ENCODE measurements around the gene AGRN.
"Not testable (repeated sequence)": the region's sequence is repeated elsewhere in the genome, so short reads cannot be mapped to it uniquely, and the experiment has no call there.

AGRN gene

DNA sequence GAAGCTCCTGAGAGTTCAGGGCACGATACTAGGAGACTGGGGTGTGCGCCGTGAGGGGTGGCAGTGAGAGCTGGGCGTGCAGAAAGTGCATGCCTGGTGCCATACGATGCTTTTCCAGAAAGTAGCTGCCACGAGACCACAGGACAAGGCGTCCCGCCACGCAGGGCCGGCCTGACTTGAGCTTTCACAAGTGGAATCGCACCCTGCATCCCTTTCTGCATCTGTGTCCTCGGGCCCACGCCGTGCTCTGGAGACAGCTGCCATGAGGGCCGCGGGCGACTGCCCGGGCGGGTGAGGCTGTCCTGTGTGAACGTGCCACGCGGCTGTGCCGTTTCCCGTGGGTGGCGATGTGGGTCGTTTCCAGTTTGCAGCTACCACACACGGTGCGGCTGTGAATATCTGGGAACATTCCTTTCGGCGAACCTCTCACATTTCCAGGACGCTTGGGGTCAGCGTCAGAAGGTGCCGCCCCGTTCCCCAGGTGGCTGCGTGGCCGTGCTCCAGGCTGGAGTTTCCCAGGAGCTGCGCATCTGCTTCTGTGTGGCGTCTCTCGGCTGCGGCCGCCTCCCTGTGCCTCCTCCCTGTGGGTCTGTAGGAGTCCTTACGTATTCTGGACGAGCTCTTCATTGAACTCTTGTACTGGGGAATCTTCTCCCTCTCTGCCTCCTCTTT is 37.0 kb upstream of the AGRN start:
- DNase-seq = no peak

- DNase-seq = no peak
These were observed 36.0 kb upstream of the AGRN start for GRCh38 chr1:983798-984475.

GRCh38 chr1:984476-984814 is 35.5 kb upstream of the AGRN start:
- DNase-seq = no peak

GRCh38 chr1:985126-985525 is 34.8 kb upstream of the AGRN start:
- no peak for DNase-seq

DNA sequence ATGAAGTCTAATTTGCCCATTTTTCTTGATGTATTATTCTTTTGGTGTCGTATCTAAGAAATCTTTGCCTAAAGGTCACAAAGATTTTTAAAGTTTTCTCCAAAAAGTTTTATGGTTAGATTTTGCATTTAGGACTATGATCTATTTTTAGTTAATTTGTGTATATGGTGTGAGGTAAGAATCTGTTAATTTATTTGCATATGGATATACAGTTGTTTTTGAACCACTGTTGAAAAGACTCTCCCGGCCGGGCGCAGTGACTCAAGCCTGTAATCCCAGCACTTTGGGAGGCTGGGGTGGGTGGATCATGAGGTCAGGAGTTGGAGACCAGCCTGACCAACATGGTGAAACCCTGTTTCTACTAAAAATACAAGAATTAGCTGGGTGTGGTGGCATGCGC is 31.9 kb upstream of the AGRN start:
- not testable (repeated sequence) for DNase-seq

DNA sequence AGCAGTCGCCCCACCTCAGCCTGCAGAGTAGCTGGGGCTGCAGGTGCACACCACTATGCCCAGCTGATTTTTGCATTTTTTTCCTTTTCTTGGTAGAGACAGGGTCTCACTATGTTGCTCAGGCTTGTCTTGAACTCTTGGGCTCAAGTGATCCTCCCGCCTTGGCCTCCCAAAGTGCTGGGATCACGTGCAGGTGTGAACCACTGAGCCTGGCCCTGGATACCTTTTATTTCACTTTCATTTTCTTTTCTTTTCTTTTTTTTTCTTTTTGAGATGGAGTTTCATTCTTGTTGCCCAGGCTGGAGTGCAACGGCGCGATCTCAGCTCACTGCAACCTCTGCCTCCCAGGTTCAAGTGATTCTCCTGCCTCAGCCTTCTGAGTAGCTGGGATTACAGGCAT is 28.6 kb upstream of the AGRN start:
- DNase-seq = not testable (repeated sequence)

- no peak for DNase-seq
These were observed 28.0 kb upstream of the AGRN start for GRCh38 chr1:991895-992294.

GRCh38 chr1:992362-992761 is 27.6 kb upstream of the AGRN start:
- DNase-seq = no peak

- no peak for DNase-seq
These were observed 26.4 kb upstream of the AGRN start for GRCh38 chr1:993379-993995.

DNA sequence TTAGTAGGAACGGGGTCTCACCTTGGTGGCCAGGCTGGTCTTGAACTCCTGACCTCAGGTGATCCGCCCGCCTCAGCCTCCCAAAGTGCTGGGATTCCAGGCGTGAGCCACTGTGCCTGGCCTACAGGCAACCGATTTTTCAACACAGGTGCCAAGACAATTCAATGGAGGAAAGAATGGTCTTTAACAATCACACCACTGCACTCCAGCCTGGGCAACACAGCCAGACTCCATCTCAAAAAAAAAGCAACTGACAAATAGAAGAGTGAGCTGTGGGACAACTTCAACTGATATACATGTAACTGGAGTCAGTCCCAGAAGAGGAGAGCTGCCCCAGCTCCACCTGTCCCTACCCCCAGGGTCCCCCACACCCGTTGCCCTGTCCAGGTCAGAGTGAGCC is 25.4 kb upstream of the AGRN start:
- DNase-seq = not testable (repeated sequence)

GRCh38 chr1:995665-996633 is 24.0 kb upstream of the AGRN start:
- no peak for DNase-seq

DNA sequence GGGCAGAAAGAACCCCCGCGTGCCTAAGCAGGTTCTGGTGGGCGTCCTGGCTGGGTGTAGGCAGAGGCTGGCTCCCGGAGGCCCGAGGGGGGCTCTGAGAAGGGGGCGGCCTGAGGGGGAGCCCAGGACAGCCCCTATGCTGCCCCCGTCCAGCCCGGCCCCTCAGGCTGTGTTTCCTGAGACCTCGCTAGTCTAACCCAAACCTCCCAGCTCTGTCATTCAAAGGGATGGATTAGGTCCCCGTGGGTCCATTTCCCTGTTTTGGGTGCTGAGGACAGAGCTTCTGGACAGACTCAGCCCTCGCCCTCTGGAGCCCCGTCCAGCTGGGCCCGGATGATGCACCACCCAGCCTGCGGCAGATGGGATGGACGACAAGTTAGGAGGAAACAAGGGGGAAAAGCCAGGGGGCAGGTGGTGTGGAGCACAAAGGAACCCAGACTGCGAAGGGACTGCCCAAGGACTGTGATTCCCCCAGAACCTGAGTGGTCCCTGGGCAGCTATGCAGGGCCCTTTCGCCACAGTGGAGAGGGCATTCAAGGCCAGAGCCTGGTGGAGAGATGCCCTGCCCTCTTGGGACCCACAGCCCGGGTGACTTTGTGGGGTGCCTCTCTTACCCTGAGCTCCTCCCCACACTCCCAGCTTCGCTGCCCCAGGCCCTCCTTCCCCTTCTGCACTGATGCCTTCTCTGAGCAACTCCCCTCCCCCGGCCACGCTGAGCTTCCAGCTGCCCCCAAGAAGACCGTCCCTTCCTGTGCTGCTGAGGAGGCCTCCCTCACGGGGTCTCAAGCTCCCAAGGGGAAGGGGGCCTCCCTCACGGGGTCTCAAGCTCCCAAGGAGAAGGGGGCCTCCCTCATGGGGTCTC is 22.8 kb upstream of the AGRN start:
- DNase-seq = no peak

DNA sequence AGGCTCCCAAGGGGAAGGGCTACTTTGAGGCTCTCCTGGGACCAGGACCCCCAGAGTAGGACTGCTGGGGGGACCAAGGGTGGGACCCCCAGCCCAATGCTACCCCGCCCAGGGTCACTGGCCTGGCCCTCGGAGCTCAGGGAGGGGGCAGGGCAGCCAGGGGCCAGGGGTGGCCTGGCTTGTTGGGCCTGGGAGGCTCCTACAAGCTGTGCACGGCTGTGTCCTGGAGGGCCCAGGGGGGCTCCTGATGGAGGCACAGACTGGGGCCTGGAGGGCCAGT is 22.3 kb upstream of the AGRN start:
- DNase-seq = no peak

DNA sequence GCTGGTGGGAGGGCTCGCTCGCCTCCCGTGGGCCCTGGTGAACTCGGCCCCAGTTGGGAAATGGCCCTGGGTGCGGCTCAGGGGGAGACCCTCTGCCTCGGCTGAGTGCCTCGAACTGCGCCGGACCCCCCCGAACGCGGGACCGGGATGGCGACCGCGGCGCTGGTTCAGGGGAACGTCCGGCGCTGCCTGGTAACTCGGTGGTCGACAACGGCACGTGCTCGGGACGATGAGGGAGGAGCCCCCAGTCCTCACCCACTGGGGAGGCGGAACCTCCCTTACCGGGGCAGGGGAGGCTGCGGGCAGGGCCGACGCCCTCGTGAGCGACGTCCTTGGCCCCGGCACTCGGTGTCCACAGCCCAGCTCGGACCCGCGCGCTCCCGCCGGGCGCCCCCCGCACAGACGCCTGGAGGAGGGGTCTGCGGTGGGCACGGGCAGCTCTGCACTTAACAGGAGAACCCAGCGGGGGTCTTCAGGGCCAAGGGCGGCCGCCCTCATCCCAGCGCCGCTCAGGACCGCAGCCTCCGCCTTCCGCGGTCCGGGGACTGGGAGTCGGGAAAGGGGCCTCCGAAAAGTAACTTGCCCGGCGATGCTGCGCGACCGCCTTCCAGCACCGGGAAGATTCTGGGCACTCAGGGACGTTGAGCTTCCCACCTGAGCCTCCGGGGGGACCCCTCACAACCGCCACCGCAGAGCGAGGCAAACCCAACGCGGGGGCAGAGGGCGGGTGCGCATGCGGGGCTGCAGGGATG is 21.8 kb upstream of the AGRN start:
- DNase-seq = no peak

DNA sequence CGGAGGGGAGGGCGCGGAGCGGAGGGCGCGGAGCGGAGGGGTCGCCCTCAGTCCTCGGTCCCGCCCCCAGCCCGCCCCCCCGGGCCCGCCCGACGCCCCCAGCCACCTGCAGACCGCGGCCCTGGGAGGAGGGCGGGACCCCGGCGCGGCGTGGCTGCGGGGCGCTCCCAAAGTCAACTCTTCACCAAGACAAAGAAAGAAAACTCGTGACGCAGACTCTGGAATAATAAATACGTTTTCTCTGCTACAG is 21.2 kb upstream of the AGRN start:
- no peak for DNase-seq

DNA sequence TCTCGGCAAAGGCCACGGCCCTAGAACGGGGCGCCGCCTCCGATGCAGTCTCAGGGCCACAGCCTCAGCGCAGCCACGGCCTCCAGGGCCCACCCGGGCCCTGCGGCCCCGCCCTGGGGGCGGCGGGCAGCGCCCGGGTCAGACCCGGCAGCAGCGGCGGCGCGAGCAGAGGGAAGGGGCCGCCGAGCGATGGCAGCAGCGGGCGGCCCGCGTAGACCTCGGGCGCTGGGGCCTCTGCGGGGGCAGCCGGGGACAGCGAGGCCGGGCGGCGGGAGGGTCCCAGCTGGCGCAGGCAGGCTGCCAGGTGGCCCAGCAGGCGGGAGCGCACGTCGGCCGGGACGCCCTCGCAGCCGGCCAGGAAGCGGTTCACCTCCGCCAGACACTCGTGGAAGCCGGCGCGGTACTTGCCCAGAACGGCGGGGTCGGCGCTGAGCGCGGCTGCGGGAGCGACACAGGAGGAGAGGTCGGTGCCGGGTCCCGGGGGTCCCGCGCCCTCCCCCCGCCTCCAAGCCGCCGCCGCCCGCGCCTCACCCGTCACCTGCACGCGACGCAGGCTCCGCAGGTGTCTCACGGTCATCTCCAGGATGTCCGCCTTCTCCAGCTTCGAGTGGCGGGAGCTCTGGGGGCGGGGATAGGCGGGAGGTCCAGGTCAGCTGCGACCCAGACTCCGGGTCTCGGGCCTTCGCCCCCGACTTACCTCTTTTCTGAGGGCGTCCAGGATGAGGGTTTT is 20.8 kb upstream of the AGRN start:
- DNase-seq = no peak

DNA sequence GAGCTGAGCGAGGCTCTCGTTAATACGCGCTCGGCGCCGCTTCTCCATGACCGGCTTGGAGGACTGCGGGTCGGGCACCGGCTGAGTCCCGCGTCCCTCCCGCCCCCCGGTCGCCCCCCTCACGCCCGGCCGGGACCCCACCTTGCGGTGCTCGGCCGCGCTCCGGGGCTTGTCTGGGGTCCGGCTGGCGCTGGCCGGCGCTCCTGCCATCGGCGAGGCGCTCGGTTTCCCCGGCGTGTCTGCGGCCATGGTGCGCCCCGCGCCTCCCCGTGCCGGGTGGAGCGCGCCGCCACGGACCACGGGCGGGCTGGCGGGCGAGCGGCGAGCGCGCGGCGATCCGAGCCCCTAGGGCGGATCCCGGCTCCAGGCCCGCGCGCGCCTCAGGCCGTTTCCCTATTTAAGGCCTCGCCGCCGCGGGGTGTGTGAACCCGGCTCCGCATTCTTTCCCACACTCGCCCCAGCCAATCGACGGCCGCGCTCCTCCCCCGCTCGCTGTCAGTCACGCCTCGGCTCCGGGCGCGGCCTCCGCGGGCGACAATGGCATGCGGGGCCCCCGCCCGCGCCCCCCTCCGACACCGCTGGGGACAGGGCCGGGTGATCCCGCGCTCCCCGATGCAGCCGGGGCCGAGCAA is 20.1 kb upstream of the AGRN start, which contains the start of gene HES4:
TSS of gene HES4 (minus strand) at position 373 of the 632 bp plus-strand sequence. CDS start at position 249, 124 bp downstream.
- DNase-seq = peak; percentile 51

- peak; percentile 32 for DNase-seq
These were observed 19.4 kb upstream of the AGRN start for GRCh38 chr1:1000357-1001056.

GRCh38 chr1:1001057-1001783 is 18.7 kb upstream of the AGRN start:
- no peak for DNase-seq
